Mesendoderm (in vitro differentiated cells): ENCODE results near the gene TKT.

Experiments
- DNase-seq: peaks from one replicate; pipeline ENCODE4 v3.0.0; 2013
- H2AK5ac ChIP-seq: 2 replicates; pipeline ENCODE4 v1.6.1; 2013; ENCODE audit warnings: low read length, inconsistent platforms
- H2BK120ac ChIP-seq: 2 replicates; pipeline ENCODE4 v1.6.1; 2013; ENCODE audit warnings: low read depth, mild to moderate bottlenecking, low read length, moderate library complexity, mixed read lengths
- H2BK15ac ChIP-seq: replicated peaks from 2 replicates; pipeline ENCODE4 v1.6.1; 2013; ENCODE audit warnings: low read depth, mild to moderate bottlenecking, moderate library complexity
- H2BK5ac ChIP-seq: 2 replicates; pipeline ENCODE4 v1.6.1; 2013; ENCODE audit warnings: low read length, inconsistent platforms
- H3K18ac ChIP-seq: 2 replicates; pipeline ENCODE4 v1.6.1; 2013; ENCODE audit warnings: mild to moderate bottlenecking, low read length, mixed read lengths
- H3K23ac ChIP-seq: one replicate; pipeline ENCODE4 v1.6.1; 2013; ENCODE audit warnings: low read length
- H3K27ac ChIP-seq: 2 replicates; pipeline ENCODE4 v1.5.1; 2013; ENCODE audit warnings: low read depth, mild to moderate bottlenecking, inconsistent platforms, low read length, moderate library complexity
- H3K27me3 ChIP-seq: 2 replicates; pipeline ENCODE4 v1.6.1; 2013; ENCODE audit warnings: low read length, control low read depth, mild to moderate bottlenecking, inconsistent platforms; ENCODE audit not compliant: insufficient read depth, poor library complexity
- H3K36me3 ChIP-seq: 2 replicates; pipeline ENCODE4 v1.6.1; 2013; ENCODE audit warnings: low read length, inconsistent platforms; ENCODE audit not compliant: control insufficient read depth, insufficient read depth
- H3K4ac ChIP-seq: one replicate; pipeline ENCODE4 v1.6.1; 2013; ENCODE audit warnings: low read depth, mild to moderate bottlenecking, low read length, moderate library complexity
- H3K4me1 ChIP-seq: 2 replicates; pipeline ENCODE4 v1.6.1; 2013; ENCODE audit warnings: low read depth, low read length, inconsistent platforms; ENCODE audit not compliant: control insufficient read depth
- H3K4me2 ChIP-seq: 2 replicates; pipeline ENCODE4 v1.6.1; 2013; ENCODE audit warnings: low read length
- H3K4me3 ChIP-seq: 2 replicates; pipeline ENCODE4 v1.5.1; 2013; ENCODE audit warnings: mild to moderate bottlenecking, low read length
- H3K56ac ChIP-seq: one replicate; pipeline ENCODE4 v1.6.1; 2013; ENCODE audit warnings: low read length
- H3K79me1 ChIP-seq: 2 replicates; pipeline ENCODE4 v1.6.1; 2013; ENCODE audit warnings: low read length, inconsistent platforms
- H3K79me2 ChIP-seq: 2 replicates; pipeline ENCODE4 v1.6.1; 2013; ENCODE audit warnings: mild to moderate bottlenecking, low read length; ENCODE audit not compliant: control insufficient read depth, insufficient read depth
- H3K9ac ChIP-seq: 2 replicates; pipeline ENCODE4 v1.6.1; 2013; ENCODE audit warnings: low read length, inconsistent platforms
- H4K5ac ChIP-seq: one replicate; pipeline ENCODE4 v1.6.1; 2013; ENCODE audit warnings: low read length
- H4K8ac ChIP-seq: one replicate; pipeline ENCODE4 v1.6.1; 2013; ENCODE audit warnings: low read depth, mild to moderate bottlenecking, control low read depth, low read length, moderate library complexity
- WGBS: extraction: QIAGEN DNeasy Blood & Tissue Kit; methylation state at CpG from one replicate; pipeline ENCODE4 v1.1.7; 2013; ENCODE audit warnings: low lambda C conversion rate, missing lambda C conversion rate; ENCODE audit not compliant: insufficient coverage; ENCODE audit errors: extremely low coverage; 5-methylcytosine and 5-hydroxymethylcytosine counted together

The TKT gene

DNA sequence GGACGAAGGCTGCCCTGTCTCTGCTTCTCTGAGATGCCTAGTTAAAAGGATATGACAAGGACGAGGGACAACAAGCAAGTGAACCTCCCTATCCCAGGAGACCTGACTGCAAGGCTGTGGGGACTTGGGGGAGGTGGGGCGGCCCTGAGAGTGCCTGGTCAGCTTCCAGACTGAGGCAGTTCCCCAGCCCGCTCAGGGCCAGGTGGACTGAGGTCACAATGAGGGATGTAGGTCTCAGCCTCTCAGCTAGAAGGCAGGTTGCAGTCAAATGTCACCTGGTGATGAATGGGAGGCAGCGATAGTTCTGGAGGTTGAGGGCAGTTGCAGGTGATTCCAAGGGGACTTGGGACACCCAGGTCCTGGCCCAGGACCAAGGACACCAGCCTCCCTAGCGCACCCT lies 30.6 kb downstream of the TKT start:
- no peak overlapping the region for H3K23ac ChIP-seq
- H2BK120ac ChIP-seq, result no peak overlapping the region
- WGBS, result no CpG with 5 or more reads among the region's 6 CpGs
- no peak overlapping the region for H2BK15ac ChIP-seq
- H3K18ac ChIP-seq, result no peak overlapping the region
- no peaks in the 10 kb centered on the region for H3K4me1 ChIP-seq
- no peak overlapping the region for H2AK5ac ChIP-seq
- no peak overlapping the region for H2BK5ac ChIP-seq
- H3K79me2 ChIP-seq, result no peaks in the 10 kb centered on the region
- no peak overlapping the region for H3K4me3 ChIP-seq
- no peaks in the 10 kb centered on the region for H3K27me3 ChIP-seq
- H4K5ac ChIP-seq, result no peak overlapping the region
- peaks cover 41% of the 10 kb centered on the region for H3K36me3 ChIP-seq
- no peak overlapping the region for H3K4ac ChIP-seq
- H3K79me1 ChIP-seq, result no peaks in the 10 kb centered on the region
- no peak overlapping the region for H3K56ac ChIP-seq
- H3K4me2 ChIP-seq, result no peak overlapping the region
- no peak for DNase-seq
- H4K8ac ChIP-seq, result no peak overlapping the region
- no peak overlapping the region for H3K9ac ChIP-seq
- no peak overlapping the region for H3K27ac ChIP-seq

- Histone ChIP-seq H3K27ac (no peak overlapping the region), H4K5ac (no peak overlapping the region), H3K79me2 (no peaks in the 10 kb centered on the region), H3K4me3 (no peak overlapping the region), H3K18ac (no peak overlapping the region), H3K4ac (no peak overlapping the region), H2AK5ac (no peak overlapping the region), H3K36me3 (peaks cover 36% of the 10 kb centered on the region), H3K9ac (no peak overlapping the region), H3K27me3 (no peaks in the 10 kb centered on the region), H3K4me2 (no peak overlapping the region), H2BK120ac (no peak overlapping the region), H2BK15ac (no peak overlapping the region), H3K4me1 (no peaks in the 10 kb centered on the region), H4K8ac (no peak overlapping the region), H3K56ac (no peak overlapping the region), H3K23ac (no peak overlapping the region), H2BK5ac (no peak overlapping the region), H3K79me1 (no peaks in the 10 kb centered on the region)
- DNase-seq, result no peak
- no CpG with 5 or more reads among the region's 5 CpGs for WGBS
Observed at GRCh38 chr3:53224536-53224935, 31.3 kb downstream of the TKT start.

DNA sequence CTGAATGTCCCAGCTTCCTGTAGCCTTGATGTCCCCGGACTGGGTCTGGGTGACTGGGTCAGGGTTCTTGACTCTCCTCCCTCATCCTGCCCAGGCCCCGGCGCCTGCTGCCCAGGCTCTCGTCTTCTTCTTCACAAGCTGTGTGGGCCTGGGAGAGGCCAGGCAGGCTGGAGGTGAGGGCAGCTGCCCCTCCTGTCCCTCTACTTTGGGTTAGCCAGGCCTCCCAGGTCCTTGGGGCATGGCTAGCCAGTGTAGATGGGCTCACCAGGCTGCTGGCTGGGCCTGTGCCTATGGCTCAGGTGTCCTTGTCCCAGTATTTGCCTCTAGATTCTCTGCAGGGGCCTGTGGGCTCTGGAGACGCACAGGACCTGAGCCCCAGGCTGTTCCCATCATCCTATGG lies 31.8 kb downstream of the TKT start:
- H3K4me2 ChIP-seq, result no peak overlapping the region
- no peak overlapping the region for H2BK120ac ChIP-seq
- H4K8ac ChIP-seq, result no peak overlapping the region
- no peak overlapping the region for H3K27ac ChIP-seq
- no peak overlapping the region for H3K4ac ChIP-seq
- no peak overlapping the region for H3K4me3 ChIP-seq
- H3K79me1 ChIP-seq, result no peaks in the 10 kb centered on the region
- H4K5ac ChIP-seq, result no peak overlapping the region
- H3K4me1 ChIP-seq, result no peaks in the 10 kb centered on the region
- no peaks in the 10 kb centered on the region for H3K27me3 ChIP-seq
- no peak overlapping the region for H2BK5ac ChIP-seq
- no peak for DNase-seq
- WGBS, result no CpG with 5 or more reads among the region's 5 CpGs
- H2BK15ac ChIP-seq, result no peak overlapping the region
- H3K9ac ChIP-seq, result no peak overlapping the region
- no peaks in the 10 kb centered on the region for H3K79me2 ChIP-seq
- H2AK5ac ChIP-seq, result no peak overlapping the region
- H3K56ac ChIP-seq, result no peak overlapping the region
- H3K23ac ChIP-seq, result no peak overlapping the region
- H3K36me3 ChIP-seq, result peaks cover 31% of the 10 kb centered on the region
- H3K18ac ChIP-seq, result no peak overlapping the region

- Histone ChIP-seq H4K5ac (no peak overlapping the region), H2AK5ac (no peak overlapping the region), H3K27ac (no peak overlapping the region), H2BK120ac (no peak overlapping the region), H4K8ac (no peak overlapping the region), H3K23ac (no peak overlapping the region), H3K36me3 (peaks cover 28% of the 10 kb centered on the region), H3K4me2 (no peak overlapping the region), H3K27me3 (no peaks in the 10 kb centered on the region), H2BK5ac (no peak overlapping the region), H3K4me1 (no peaks in the 10 kb centered on the region), H3K79me1 (no peaks in the 10 kb centered on the region), H3K56ac (no peak overlapping the region), H3K4me3 (no peak overlapping the region), H3K4ac (no peak overlapping the region), H2BK15ac (no peak overlapping the region), H3K9ac (no peak overlapping the region), H3K79me2 (no peaks in the 10 kb centered on the region), H3K18ac (no peak overlapping the region)
- DNase-seq, result no peak
- no CpG with 5 or more reads among the region's 9 CpGs for whole genome bisulfite sequencing
Observed at GRCh38 chr3:53223541-53223966, 32.3 kb downstream of the TKT start.

- no CpG with 5 or more reads among the region's 7 CpGs for WGBS
- Histone ChIP-seq H3K4me2 (no peak overlapping the region), H3K4me3 (no peak overlapping the region), H3K23ac (no peak overlapping the region), H3K79me1 (no peaks in the 10 kb centered on the region), H3K79me2 (no peaks in the 10 kb centered on the region), H3K4me1 (no peaks in the 10 kb centered on the region), H4K8ac (no peak overlapping the region), H3K56ac (no peak overlapping the region), H2BK5ac (no peak overlapping the region), H2BK120ac (no peak overlapping the region), H3K18ac (no peak overlapping the region), H3K27ac (no peak overlapping the region), H2AK5ac (no peak overlapping the region), H2BK15ac (no peak overlapping the region), H3K27me3 (no peaks in the 10 kb centered on the region), H3K4ac (no peak overlapping the region), H3K36me3 (peaks cover 24% of the 10 kb centered on the region), H4K5ac (no peak overlapping the region), H3K9ac (no peak overlapping the region)
- no peak for DNase-seq
Observed at GRCh38 chr3:53223025-53223424, 32.8 kb downstream of the TKT start.

- H4K5ac ChIP-seq, result no peak overlapping the region
- H3K4me2 ChIP-seq, result no peak overlapping the region
- H3K79me2 ChIP-seq, result no peaks in the 10 kb centered on the region
- H3K56ac ChIP-seq, result no peak overlapping the region
- no peaks in the 10 kb centered on the region for H3K4me1 ChIP-seq
- H2BK5ac ChIP-seq, result no peak overlapping the region
- no peak overlapping the region for H2AK5ac ChIP-seq
- H3K27ac ChIP-seq, result no peak overlapping the region
- H3K23ac ChIP-seq, result no peak overlapping the region
- no peak overlapping the region for H2BK15ac ChIP-seq
- no peak overlapping the region for H4K8ac ChIP-seq
- no peak overlapping the region for H3K4me3 ChIP-seq
- no peak overlapping the region for H3K9ac ChIP-seq
- H3K18ac ChIP-seq, result no peak overlapping the region
- no peaks in the 10 kb centered on the region for H3K79me1 ChIP-seq
- no peaks in the 10 kb centered on the region for H3K27me3 ChIP-seq
- no peak overlapping the region for H2BK120ac ChIP-seq
- no peak overlapping the region for H3K4ac ChIP-seq
- WGBS, result no CpG with 5 or more reads among the region's 12 CpGs
- peaks cover 19% of the 10 kb centered on the region for H3K36me3 ChIP-seq
- DNase-seq, result no peak
Observed at GRCh38 chr3:53222183-53222901, 33.5 kb downstream of the TKT start.
